Bronchial epithelial cell (primary cell): ENCODE measurements around the gene CUTC. TPM values are rescaled to one million over a fixed set of nuclear protein-coding genes. Genes with fewer than 3 reads are reported as not detected.
"Not testable (repeated sequence)": the region's sequence is repeated elsewhere in the genome, so short reads cannot be mapped to it uniquely, and the experiment has no call there.

Experiments
- DNase-seq: peaks from one replicate; pipeline ENCODE4 v3.0.0-alpha.2; 2010; ENCODE audit warnings: low read depth
- FAIRE-seq: peaks from 2 replicates; lab custom pipeline; 2011; peaks lifted over from hg19 to GRCh38; lab: Jason Lieb, UNC
- H3K27me3 ChIP-seq: 2 replicates; pipeline ENCODE4 v1.5.1; 2011; ENCODE audit warnings: low read length; ENCODE audit not compliant: control insufficient read depth, insufficient read depth
- H3K36me3 ChIP-seq: 2 replicates; pipeline ENCODE4 v1.5.1; 2011; ENCODE audit warnings: low read length; ENCODE audit not compliant: control insufficient read depth, insufficient read depth
- H3K4me3 ChIP-seq: 2 replicates; pipeline ENCODE4 v1.5.1; 2011; ENCODE audit warnings: mild to moderate bottlenecking, low read depth, low read length, control low read depth
- CTCF ChIP-seq: IDR thresholded peaks from 2 replicates; pipeline ENCODE4 v1.5.1; 2011; ENCODE audit warnings: mild to moderate bottlenecking, moderate library complexity, low read length, control low read depth, inconsistent platforms; ENCODE audit not compliant: insufficient read depth, severe bottlenecking
- total RNA-seq: library from RNA; depleted of rRNA; stranded (reverse); fragments of >200 nt; gene quantifications from 2 replicates; pipeline ENCODE4 v1.2.1, GENCODE V29; 2014

CUTC gene
- total RNA-seq, 1 donor from 2014 or later, result 25.0 TPM

GRCh38 chr10:99743841-99744240 lies 11.8 kb downstream of the CUTC start:
- peaks cover 17% of the 10 kb centered on the region for H3K36me3 ChIP-seq
- DNase-seq (no peak), FAIRE-seq (no peak)
- no peak for TF ChIP-seq CTCF
- H3K4me3 ChIP-seq, result no peak overlapping the region
- no peaks in the 10 kb centered on the region for H3K27me3 ChIP-seq

- not testable (repeated sequence) for FAIRE-seq, H3K27me3 ChIP-seq, DNase-seq, H3K4me3 ChIP-seq
- H3K36me3 ChIP-seq, result peaks cover 17% of the 10 kb centered on the region
These were observed 14.1 kb downstream of the CUTC start for GRCh38 chr10:99746166-99746565.

- Histone ChIP-seq H3K27me3 (no peaks in the 10 kb centered on the region), H3K36me3 (peaks cover 13% of the 10 kb centered on the region), H3K4me3 (no peak overlapping the region)
- FAIRE-seq (no peak), DNase-seq (no peak)
- no peak for TF ChIP-seq CTCF
These were observed 16.9 kb downstream of the CUTC start for GRCh38 chr10:99748823-99749451.

GRCh38 chr10:99750641-99751040 lies 18.6 kb downstream of the CUTC start:
- no peak for TF ChIP-seq CTCF
- no peak for DNase-seq
- FAIRE-seq, result no peak
- Histone ChIP-seq H3K4me3 (no peak overlapping the region), H3K36me3 (peaks cover 8% of the 10 kb centered on the region), H3K27me3 (no peaks in the 10 kb centered on the region)

GRCh38 chr10:99754670-99755069 lies 22.6 kb downstream of the CUTC start:
- peak; percentile 61 for DNase-seq
- no peak for TF ChIP-seq CTCF
- no peak overlapping the region for H3K4me3 ChIP-seq
- no peaks in the 10 kb centered on the region for H3K27me3 ChIP-seq
- peaks cover 8% of the 10 kb centered on the region for H3K36me3 ChIP-seq
- no peak for FAIRE-seq

- FAIRE-seq (no peak), DNase-seq (no peak)
- Histone ChIP-seq H3K36me3 (peaks cover 8% of the 10 kb centered on the region), H3K4me3 (no peak overlapping the region), H3K27me3 (no peaks in the 10 kb centered on the region)
- TF ChIP-seq CTCF, result no peak
These were observed 24.1 kb downstream of the CUTC start for GRCh38 chr10:99756159-99756558.
